Lower leg skin (tissue), 4 donors: Measurements from ENCODE around the gene EHMT1. TPM values are rescaled to one million over a fixed set of nuclear protein-coding genes. Genes with fewer than 3 reads are reported as not detected.

Experiments used
- DNase-seq, 2 donors: peaks; one replicate each; pipeline ENCODE4 v3.0.0-alpha.2; 2019; ENCODE audit warnings: low spot score in 2 of 2
- H3K4me3 ChIP-seq: fragments of 200-600 bp; sonication (generic); 2 replicates; pipeline ENCODE4 v1.5.1; 2017; ENCODE audit warnings: mild to moderate bottlenecking, low read depth; ENCODE audit not compliant: poor library complexity, severe bottlenecking
- POLR2A ChIP-seq, 2 donors: fragments of 450-650 bp; IDR thresholded peaks; one replicate each; pipeline ENCODE4 v1.6.1; 2016 to 2017; ENCODE audit warnings: antibody characterized with exemption in 2 of 2, mild to moderate bottlenecking in 1 of 2, moderate library complexity in 1 of 2
- WGBS, 2 donors: methylation state at CpG; one replicate each; pipeline ENCODE4 v1.1.5; 2018; 5-methylcytosine and 5-hydroxymethylcytosine counted together
- intact Hi-C: fragments of 100-400 bp; cut with DNase I; formaldehyde crosslinking; loops from one replicate; pipeline ENCODE4 v1.15.0; 2023; ENCODE audit warnings: low total_unique reads
- total RNA-seq, 4 donors: library from RNA; depleted of rRNA; stranded (reverse); fragments of >200 nt; gene quantifications; one replicate each; pipeline ENCODE4 v1.1.0, GENCODE V29; 2016
- TF ChIP-seq, protein P1 (sequence below), 3 donors: fragments of 450-650 bp; IDR thresholded peaks; one replicate each; pipeline ENCODE4 v1.5.1; 2016; ENCODE audit warnings: antibody characterized with exemption in 3 of 3, mild to moderate bottlenecking in 3 of 3, moderate library complexity in 2 of 3

EHMT1 gene
- total RNA-seq, 4 donors from 2014 or later: 64.2 to 128 (median 73.2) TPM

DNA sequence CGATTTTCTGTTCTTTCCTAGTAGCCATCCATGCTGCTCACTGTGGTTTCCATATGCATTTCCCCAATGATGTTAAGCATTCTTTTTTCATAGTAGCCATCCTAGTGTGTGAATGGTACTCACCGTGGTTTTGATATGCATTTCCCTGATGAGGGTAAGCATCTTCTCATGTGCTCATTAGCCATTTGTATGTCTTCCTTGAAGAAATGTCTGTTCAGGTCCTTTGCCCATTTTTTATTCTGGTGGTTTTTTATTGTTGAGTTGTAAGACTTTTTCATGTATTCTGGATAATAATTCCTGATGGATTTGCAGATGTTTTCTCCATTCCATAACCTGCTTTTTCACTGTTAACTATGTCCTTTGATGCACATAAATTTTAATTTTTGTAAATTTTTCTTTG, 108.0 kb downstream of the EHMT1 start:
- no peak for DNase-seq
- WGBS, 2 donors: 95 to 96% methylated on average over 2 of the region's 2 CpGs
- intact Hi-C loops: no loop called here
- TF ChIP-seq, protein P1, sequence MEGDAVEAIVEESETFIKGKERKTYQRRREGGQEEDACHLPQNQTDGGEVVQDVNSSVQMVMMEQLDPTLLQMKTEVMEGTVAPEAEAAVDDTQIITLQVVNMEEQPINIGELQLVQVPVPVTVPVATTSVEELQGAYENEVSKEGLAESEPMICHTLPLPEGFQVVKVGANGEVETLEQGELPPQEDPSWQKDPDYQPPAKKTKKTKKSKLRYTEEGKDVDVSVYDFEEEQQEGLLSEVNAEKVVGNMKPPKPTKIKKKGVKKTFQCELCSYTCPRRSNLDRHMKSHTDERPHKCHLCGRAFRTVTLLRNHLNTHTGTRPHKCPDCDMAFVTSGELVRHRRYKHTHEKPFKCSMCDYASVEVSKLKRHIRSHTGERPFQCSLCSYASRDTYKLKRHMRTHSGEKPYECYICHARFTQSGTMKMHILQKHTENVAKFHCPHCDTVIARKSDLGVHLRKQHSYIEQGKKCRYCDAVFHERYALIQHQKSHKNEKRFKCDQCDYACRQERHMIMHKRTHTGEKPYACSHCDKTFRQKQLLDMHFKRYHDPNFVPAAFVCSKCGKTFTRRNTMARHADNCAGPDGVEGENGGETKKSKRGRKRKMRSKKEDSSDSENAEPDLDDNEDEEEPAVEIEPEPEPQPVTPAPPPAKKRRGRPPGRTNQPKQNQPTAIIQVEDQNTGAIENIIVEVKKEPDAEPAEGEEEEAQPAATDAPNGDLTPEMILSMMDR (IDR thresholded peaks at IDR 0.05): no peak
- TF ChIP-seq POLR2A (IDR thresholded peaks at IDR 0.05): no peak
- H3K4me3 ChIP-seq: no peak overlapping the region

DNA sequence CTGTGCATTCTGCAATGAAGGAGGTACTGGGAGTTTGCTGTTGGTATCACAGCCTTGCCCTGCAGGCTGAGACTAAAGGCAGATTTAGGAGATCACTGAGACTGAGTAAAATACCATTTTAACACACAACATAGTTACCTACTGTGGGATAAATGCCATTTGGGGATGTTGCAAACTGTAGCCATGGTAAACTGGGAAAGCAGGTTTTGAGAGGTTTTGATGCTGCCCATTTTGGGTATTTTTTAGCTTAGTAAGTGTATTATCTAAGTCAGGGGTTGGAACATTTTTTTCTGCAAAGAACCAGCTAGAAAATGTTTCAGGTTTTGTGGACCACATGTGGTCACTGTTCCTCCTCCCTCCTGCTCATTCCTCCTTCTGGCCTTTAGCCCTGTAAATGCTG, 108.9 kb downstream of the EHMT1 start:
- no peak for TF ChIP-seq POLR2A (IDR thresholded peaks at IDR 0.05)
- TF ChIP-seq, protein P1 (IDR thresholded peaks at IDR 0.05): no peak
- intact Hi-C loops: no loop called here
- DNase-seq: no peak
- no peak overlapping the region for H3K4me3 ChIP-seq

DNA sequence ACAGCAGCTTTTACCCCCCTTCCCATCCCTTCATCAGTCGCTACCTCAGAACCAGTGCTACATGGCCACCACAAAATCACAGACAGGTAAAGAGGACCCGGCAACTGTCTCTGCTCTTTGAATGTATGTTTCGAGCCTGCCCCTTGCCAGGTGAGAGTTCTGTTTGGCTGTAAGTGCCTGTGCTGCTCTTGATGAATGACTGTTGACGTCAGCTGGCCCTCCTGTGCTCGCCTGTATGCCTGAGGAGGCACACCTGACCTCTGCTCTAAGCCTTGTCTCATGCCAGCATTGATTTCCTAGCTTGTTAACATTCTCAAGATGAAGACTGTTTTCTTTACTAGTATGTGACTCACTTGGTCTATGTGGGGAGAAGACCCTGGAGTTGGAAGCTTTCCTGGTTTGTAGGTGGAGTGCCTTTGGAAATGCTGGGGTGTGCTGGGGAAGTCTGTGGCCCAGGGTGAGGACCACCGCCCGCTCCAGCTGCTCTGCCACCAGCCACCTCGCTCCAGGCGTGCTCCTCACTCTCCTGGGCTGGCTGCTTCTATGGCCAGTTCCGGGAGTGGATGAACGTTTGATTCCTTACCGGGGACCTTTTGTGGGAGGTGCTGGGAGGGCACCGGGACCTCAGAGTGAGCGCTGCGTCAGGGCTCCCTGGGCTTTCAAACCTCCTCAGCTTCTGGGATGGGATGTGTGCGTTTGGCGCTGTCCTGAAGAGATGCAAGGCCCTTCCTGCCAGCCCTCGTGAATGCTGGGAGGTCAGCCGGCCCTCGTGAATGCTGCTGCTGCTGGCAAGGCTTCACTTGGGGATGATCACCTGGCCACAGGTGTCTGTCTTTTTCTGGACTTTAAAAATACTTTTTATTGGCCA, 109.9 kb downstream of the EHMT1 start:
- WGBS, 2 donors: 96 to 98% methylated on average over 20 of the region's 20 CpGs
- peak in 1 of 2 donors; percentile 66 for DNase-seq
- H3K4me3 ChIP-seq: no peak overlapping the region
- no peak for TF ChIP-seq POLR2A (IDR thresholded peaks at IDR 0.05)
- TF ChIP-seq, protein P1 (IDR thresholded peaks at IDR 0.05): no peak
- intact Hi-C loops: no loop called here

DNA sequence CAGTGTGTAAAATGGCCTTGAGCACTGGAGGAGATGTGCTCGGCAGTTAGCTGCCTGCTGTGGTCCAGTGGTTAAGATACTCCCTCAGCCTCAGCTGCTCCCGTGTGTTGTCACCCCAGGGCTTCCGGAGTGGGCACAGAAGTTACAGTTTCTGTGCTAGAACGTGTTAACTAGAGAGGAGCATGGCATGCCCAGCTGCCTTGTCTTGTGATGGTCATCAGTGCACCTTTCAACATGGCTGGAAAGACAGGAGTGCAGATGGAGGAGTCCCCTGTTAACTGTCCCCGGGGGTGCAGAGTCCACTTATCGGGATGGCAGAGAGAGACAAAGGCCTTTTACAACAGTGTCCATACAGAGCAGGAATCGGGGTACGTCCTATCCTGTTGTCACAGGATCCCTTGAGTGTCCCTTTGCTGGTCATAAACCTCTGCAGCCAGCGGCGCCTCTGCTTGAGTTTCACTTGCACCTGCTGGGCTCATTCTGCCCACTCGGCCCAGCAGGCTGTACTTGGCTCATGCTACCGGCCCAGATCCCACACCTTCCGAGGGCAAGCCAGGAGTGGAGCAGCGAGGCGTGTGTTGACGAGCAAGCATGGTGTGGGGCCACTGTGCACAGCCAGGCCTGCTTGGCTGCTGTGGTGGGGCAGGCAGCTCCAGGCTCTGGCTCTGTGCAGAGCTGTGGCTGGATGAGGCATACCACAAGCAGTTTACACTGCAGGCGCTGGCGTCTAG, 112.6 kb downstream of the EHMT1 start:
- DNase-seq: no peak
- H3K4me3 ChIP-seq: no peak overlapping the region
- no peak for TF ChIP-seq POLR2A (IDR thresholded peaks at IDR 0.05)
- TF ChIP-seq, protein P1 (IDR thresholded peaks at IDR 0.05): no peak
- WGBS, 2 donors: 90 to 92% methylated on average over 18 of the region's 18 CpGs
- intact Hi-C loops: no loop called here

DNA sequence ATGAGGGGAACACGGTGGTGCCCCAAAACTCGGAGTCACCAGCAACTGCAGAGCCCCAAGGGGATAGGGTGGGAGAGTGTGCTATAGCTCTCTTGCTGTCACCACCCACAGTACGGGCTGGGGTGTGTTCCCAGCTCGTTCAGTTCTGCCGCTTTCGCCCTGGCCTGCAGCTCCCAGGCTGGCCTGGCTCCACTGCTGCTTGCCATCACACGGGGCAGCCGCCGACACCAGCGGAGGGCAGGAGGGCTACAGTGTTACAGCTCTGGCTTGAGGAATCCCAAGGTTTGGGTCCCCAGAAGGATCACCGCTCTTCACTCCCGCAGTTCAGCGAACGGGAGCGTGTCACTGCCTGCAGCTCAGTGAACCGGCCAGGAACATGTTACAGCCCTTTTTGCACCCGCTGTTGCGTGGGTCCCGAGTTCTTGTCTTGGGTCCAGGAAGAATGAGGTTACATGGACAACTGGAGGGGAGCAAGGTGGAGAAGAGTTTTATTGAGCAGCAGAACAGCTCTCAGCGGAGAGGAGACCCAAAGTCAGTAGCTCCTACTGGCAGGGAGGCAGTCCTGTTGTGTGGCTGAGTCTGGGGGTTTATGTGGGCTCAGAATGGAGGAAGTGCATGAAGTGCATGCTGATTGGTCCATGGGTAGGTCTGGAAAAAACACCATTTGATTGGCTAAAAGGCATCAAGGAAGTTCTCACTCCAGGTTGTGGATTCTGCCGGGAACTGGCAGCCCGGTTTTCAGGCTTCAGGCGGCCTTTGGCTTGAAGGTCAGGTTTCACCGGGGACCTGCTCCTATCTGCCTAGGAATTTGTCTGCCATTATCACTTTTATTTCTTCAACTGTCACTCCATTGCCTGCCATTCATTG, 113.4 kb downstream of the EHMT1 start:
- no peak for TF ChIP-seq POLR2A (IDR thresholded peaks at IDR 0.05)
- TF ChIP-seq, protein P1 (IDR thresholded peaks at IDR 0.05): no peak
- intact Hi-C loops: no loop called here
- DNase-seq: no peak
- WGBS, 2 donors: 89 to 95% methylated on average over 24 of the region's 24 CpGs
- H3K4me3 ChIP-seq: no peak overlapping the region
